KMS-11 (cell line): ENCODE data around the gene ATG101.

Experiments
- H2AFZ ChIP-seq: fragments of 200-600 bp; sonication (generic); 2 replicates; pipeline ENCODE4 v1.6.1; 2016; ENCODE audit warnings: antibody characterized with exemption, mixed run types, low read depth
- H3K27ac ChIP-seq: fragments of 200-600 bp; sonication (generic); 2 replicates; pipeline ENCODE4 v1.6.1; 2016; ENCODE audit warnings: mild to moderate bottlenecking, mixed run types
- H3K27me3 ChIP-seq: fragments of 200-600 bp; sonication (generic); 2 replicates; pipeline ENCODE4 v1.6.1; 2017; ENCODE audit warnings: mild to moderate bottlenecking, low read depth, mixed run types, moderate library complexity; ENCODE audit not compliant: insufficient read depth
- H3K36me3 ChIP-seq: fragments of 200-600 bp; sonication (generic); 2 replicates; pipeline ENCODE4 v1.6.1; 2017; ENCODE audit warnings: mild to moderate bottlenecking, mixed run types; ENCODE audit not compliant: insufficient read depth
- H3K4me1 ChIP-seq: fragments of 200-600 bp; sonication (generic); 2 replicates; pipeline ENCODE4 v1.6.1; 2016; ENCODE audit warnings: mild to moderate bottlenecking, low read depth, mixed run types; ENCODE audit not compliant: poor library complexity, severe bottlenecking
- H3K4me2 ChIP-seq: fragments of 200-600 bp; sonication (generic); 2 replicates; pipeline ENCODE4 v1.7.0; 2016; ENCODE audit warnings: mild to moderate bottlenecking, mixed run types
- H3K4me3 ChIP-seq: fragments of 200-600 bp; sonication (generic); IDR thresholded peaks from 2 replicates; pipeline ENCODE4 v1.6.1; 2017; ENCODE audit warnings: low read depth, low read length, mixed read lengths; ENCODE audit not compliant: insufficient read depth
- H3K79me2 ChIP-seq: fragments of 200-600 bp; sonication (generic); 2 replicates; pipeline ENCODE4 v1.6.1; 2016; ENCODE audit warnings: low read depth, mixed run types; ENCODE audit not compliant: insufficient read depth
- H3K9ac ChIP-seq: fragments of 200-600 bp; sonication (generic); 2 replicates; pipeline ENCODE4 v1.6.1; 2016; ENCODE audit warnings: mild to moderate bottlenecking, mixed run types
- H4K20me1 ChIP-seq: fragments of 200-600 bp; sonication (generic); 2 replicates; pipeline ENCODE4 v1.6.1; 2016; ENCODE audit warnings: mild to moderate bottlenecking, mixed run types; ENCODE audit not compliant: insufficient read depth
- CTCF ChIP-seq: fragments of 200-600 bp; sonication (generic); conservative IDR thresholded peaks from 2 replicates; pipeline ENCODE4 v1.6.1; 2017; ENCODE audit warnings: low read depth, mild to moderate bottlenecking, antibody characterized with exemption, low read length, moderate library complexity, mixed read lengths

Gene ATG101

GRCh38 chr12:52023182-52023975 lies 46.4 kb upstream of the ATG101 start:
- Histone ChIP-seq H3K27ac (0 out of 2 replicates have a peak overlapping the region, but pooled peaks have one; percentile 63), H3K4me2 (peak overlapping the region; percentile 79), H3K9ac (peak overlapping the region; percentile 39; the same call in 1 of the 2 replicates), H3K36me3 (no peaks in the 10 kb centered on the region), H3K79me2 (no peaks in the 10 kb centered on the region), H3K4me3 (no peak overlapping the region), H2AFZ (peak overlapping the region; percentile 96), H3K27me3 (no peaks in the 10 kb centered on the region), H4K20me1 (no peaks in the 10 kb centered on the region), H3K4me1 (peaks cover 29% of the 10 kb centered on the region)
- peak; percentile 89 for TF ChIP-seq CTCF

- Histone ChIP-seq H3K36me3 (no peaks in the 10 kb centered on the region), H3K9ac (peak overlapping the region; percentile 39; the same call in 1 of the 2 replicates), H3K4me2 (peak overlapping the region; percentile 79), H3K79me2 (no peaks in the 10 kb centered on the region), H4K20me1 (no peaks in the 10 kb centered on the region), H3K4me1 (peaks cover 29% of the 10 kb centered on the region), H3K27me3 (no peaks in the 10 kb centered on the region), H3K4me3 (no peak overlapping the region), H3K27ac (peak overlapping the region; percentile 63), H2AFZ (peak overlapping the region; percentile 96)
- peak; percentile 55 for TF ChIP-seq CTCF
These were observed 45.6 kb upstream of the ATG101 start for GRCh38 chr12:52023976-52024688.

GRCh38 chr12:52024845-52025230 lies 44.9 kb upstream of the ATG101 start:
- Histone ChIP-seq H3K4me2 (peak overlapping the region; percentile 79), H3K27ac (peak overlapping the region; percentile 63), H4K20me1 (no peaks in the 10 kb centered on the region), H3K27me3 (no peaks in the 10 kb centered on the region), H3K4me3 (no peak overlapping the region), H2AFZ (peak overlapping the region; percentile 96), H3K79me2 (no peaks in the 10 kb centered on the region), H3K9ac (peak overlapping the region; percentile 39; the same call in 1 of the 2 replicates), H3K36me3 (no peaks in the 10 kb centered on the region), H3K4me1 (peaks cover 34% of the 10 kb centered on the region)
- TF ChIP-seq CTCF, result no peak

- Histone ChIP-seq H3K27ac (no peak overlapping the region), H3K4me2 (peak overlapping the region; percentile 79), H3K4me1 (peaks cover 34% of the 10 kb centered on the region), H3K36me3 (no peaks in the 10 kb centered on the region), H3K4me3 (no peak overlapping the region), H2AFZ (peak overlapping the region; percentile 96; the same call in 1 of the 2 replicates), H3K9ac (no peak overlapping the region), H3K27me3 (no peaks in the 10 kb centered on the region), H4K20me1 (no peaks in the 10 kb centered on the region), H3K79me2 (no peaks in the 10 kb centered on the region)
- no peak for TF ChIP-seq CTCF
These were observed 43.5 kb upstream of the ATG101 start for GRCh38 chr12:52026263-52026662.
